Hematopoietic multipotent progenitor cell treated with erythropoietin and hydrocortisone succinate and interleukin-3 and kit ligand, for 8 days (in vitro differentiated cells): Measurements from ENCODE around the gene SLC4A11.
"Not testable (repeated sequence)": the region's sequence is repeated elsewhere in the genome, so short reads cannot be mapped to it uniquely, and the experiment has no call there.

Experiments
- DNase-seq: peaks from one replicate; pipeline ENCODE4 v3.0.0-alpha.2; 2015

SLC4A11 gene

DNA sequence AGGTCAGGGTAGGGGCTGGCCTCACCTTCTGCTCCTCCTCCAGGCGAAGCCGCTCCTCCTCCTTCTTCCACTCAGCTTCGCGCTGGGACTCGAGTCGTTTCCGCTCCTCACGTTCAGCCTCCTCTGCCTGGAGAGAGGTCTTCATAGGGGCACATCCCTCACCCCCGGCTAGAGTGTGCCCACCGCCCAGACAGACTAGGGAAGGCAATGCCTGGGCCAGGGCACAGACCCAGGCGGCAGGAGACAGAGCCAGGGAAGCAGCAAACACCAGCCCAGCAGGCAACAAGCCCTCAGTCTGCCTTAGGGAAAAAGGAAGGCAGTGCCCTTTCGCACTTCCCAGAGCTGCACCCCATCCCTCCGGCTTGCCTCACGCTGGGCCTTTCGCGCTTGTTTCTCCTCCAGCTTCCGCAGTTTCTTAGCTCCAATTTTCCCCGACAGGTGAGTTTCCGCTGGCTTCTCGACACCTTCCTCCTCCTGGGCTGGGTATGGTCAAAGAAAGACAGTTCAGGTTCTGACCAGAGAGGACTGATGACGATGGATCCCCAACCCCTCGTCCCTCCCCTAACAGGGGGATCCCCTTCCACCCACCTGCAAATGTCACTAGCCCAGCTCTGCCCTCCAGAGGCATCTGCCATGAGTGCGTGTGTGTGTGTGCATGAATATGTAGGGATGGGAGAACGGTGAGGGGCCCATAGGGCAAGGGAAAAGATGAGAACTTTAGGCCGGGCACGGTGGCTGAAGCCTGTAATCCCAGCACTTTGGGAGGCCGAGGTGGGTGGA lies 38.8 kb downstream of the SLC4A11 start:
- DNase-seq, result no peak

DNA sequence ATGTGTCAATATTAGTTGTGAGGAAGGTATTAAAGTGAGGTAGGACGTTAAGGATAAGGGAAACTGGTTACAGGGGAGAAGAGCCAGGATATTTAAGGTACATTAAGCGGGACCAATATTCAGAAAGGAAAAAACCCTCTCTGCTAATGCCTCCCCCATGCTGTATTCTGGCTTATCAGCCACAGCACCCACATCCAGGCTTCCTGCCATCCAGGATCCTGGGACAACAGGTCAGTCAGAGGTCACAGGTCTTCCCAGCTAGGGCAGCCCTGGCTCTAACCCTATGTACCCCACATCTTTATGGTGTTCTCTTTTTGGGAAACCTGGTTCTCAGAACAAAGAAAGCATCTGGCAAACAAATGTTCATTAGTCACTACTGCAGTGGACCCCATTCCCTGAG lies 39.8 kb downstream of the SLC4A11 start:
- no peak for DNase-seq

DNA sequence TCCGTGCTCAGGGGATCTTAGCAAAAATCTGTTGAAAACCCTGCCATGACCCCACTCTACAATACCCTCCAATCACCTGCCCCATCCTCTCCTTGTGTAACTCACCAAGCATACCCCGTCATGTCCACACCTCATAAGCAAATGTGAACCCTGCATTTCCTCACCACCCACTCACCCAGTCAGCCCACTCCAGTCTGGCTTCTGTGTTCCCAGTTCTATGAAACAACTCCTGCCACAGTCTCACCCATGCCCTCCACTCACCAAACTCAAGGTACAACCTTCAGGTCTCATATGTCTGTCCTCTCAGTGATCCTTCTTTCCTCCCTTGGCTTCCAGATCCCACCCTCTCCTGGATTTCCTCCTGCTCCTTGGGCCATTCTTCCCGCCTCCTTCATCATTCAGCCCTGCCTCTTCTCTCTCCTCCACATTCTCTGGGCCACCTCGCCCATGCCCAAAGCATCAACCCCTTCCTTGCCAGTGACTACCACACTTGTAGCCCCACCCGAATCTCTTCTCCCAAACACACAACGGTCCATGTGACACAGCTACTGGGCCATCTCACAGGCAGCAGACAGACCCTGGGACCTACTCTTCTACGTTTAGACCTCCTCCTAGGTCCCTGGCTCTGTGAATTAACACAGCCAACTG lies 43.3 kb downstream of the SLC4A11 start:
- no peak for DNase-seq

DNA sequence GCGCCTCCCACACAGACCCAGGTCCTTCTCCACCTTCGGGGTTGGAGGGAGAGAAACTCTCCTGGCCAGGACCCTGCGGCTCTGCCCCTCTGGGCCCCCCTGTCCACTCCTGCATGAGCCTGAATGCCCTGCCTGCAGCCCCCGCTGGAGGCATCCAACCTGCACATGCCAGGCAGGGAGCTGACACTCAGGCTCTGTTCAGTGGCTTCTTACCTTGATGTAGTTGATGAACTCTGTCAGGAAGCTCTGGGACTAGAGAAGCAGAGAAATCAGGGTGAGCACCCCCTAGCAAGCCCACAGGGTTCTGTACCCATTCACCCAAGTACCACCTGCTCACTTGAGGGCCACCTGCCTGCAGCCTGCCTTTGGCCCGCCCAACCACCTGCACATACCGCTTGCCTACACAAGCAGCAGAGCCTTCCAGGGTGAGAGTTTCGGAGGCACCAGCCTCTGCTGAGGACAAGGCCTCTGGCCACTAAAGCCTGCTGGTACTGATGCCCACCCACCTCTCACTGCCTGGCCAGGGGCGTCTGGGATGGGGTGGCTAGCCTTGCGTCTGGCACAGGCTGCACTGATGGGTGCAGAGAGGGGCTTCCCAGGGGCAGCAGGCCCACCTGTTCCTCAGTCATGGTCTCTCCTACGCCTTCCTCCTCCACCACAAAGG lies 44.2 kb downstream of the SLC4A11 start:
- no peak for DNase-seq

DNA sequence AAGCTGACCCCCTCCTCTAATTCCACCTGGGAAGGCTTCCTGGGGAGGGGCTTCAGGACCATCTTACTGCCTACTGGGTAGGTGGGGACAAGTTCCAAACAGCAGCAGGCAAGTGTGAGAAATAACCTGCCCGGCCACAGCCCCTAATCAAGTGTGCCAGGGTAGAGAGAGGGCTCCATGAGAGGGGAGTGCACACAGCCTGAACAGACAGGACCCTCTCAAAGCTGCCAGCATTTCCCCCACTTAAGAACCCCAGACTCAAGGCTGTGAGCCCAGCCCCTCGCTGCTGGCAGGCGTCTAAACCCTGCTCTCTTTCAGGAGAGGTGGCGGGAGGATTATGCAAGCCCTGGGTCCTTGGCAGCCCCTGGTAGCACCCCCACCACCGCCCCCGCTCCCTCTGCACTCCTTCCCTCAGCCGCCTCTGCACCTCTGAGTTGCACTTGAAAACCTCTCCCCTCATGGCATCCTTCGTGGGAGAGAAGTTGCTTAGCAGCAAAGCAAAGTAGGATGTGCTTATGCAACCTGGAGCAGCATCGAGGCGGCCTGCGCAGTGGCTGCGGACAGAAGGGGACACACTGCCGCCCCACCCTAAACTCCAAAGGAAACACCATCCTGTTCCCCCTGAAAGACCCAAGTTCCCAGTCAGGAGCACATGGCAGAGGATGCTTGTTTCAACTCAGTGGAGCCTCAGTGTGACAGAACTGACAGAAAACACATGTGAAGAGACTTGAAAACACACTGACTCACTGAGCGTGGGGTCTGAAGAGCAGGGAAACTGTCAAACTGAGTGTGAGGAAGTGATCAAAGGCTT lies 45.0 kb downstream of the SLC4A11 start:
- DNase-seq, result no peak

DNA sequence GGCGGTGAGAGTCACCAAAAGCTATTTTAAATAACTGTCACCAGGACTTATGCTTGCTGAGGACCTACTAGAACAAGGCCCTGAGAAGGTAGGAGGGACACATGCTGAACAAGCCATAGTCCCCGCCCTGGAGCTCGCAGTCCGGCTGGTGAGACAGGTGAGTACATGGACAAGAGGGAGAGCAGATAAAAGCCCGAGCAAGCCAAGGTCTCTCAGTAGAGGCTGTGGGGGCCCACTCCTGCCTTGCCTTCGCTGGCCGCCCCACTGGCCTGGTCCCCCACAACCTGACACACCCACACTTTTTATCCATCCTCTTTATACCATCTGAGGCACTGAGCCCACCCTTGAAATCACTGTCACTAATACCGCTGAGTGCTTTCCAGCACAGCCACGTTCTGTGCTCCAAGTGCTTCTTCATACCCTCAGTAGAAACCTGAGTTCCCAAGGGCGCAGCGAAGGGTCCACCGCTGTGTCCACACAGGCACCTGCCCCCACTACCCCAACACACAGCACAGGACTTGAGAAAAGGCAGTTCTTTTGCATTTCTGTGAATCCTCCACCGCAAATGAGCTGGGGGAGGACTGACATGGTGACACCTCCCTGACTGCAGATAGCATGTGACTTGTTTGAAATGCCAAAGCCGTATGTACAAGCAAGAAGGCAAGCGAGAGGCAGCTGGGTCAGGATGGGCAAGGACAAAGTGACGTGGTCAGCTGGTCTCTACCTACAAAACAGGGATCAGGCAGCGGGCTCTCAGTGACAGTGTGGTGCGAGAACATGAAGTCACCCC lies 46.6 kb downstream of the SLC4A11 start:
- no peak for DNase-seq

DNA sequence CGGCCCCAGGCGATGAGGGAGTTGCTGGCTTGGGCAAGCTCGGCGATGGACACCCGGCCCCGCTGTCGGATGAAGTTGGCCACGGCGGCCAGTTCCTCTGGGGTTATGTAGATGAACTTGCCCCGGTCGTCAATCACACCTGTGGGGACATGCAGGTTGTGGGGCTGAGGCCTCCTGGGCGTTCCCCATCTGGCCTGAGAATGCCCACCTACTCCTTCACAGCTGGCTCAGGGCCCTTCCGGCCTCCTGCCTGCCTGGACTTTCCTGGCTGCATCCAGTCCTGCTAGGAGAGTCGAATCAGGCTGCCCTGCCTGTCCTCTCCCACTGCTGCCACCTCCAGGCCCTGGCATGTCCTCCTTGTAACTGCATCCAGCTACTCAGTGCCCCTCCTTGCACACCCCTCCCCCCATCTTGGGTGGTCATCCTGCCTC lies 48.3 kb downstream of the SLC4A11 start:
- no peak for DNase-seq

DNA sequence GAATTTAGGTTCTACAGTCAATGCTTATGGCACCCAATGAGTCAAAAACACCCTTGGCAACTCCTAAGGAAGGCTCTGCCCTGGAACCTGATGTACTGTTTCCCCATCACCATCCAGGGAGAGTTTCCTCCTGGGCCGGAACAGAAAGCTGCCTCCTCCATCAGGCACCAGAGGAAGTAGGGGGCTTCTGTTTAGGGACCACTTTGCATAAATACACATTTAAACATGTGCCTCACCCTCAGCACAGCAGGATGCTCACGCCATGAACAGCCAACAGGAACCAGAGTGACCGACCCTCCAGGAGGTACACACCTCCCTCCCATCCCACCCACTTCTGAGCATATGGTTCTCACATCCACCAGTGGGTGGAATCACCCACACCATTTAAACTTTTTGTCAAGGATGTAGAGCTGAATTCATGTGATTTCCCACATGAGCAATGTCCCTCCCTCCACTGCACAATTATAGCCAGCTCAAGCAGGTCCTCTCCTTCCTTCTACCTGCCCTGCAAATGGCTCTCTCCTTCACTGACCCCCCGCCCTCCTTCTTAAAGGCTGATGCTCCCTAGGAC lies 49.3 kb downstream of the SLC4A11 start:
- no peak for DNase-seq

DNA sequence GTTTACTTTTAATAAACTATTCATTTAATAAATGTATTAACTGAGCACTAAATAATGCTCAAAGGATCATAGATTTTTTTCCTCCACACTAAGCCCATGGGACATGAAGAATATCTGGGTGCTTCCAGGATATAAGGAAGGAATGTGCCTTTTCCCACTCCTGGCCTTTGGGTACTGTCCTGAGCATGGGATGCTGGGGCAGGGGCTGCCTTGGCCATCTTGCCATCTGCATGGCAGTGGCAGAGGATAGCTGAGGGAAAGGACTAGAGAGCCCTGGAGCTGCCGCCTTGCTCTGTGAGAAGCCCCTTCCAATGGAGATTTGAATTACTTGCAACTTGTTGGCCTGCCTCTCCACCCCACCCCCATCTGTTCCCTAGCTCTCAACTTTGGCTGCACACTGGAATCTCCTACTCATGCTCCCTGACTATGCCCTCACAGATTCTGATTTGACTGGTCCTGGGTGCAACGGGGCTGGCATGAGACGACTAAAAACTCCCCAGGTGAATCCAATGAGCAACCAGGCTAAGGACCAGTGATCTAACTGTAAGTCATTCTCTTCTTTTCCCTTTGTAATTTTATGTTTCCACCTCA lies 50.1 kb downstream of the SLC4A11 start:
- no peak for DNase-seq

DNA sequence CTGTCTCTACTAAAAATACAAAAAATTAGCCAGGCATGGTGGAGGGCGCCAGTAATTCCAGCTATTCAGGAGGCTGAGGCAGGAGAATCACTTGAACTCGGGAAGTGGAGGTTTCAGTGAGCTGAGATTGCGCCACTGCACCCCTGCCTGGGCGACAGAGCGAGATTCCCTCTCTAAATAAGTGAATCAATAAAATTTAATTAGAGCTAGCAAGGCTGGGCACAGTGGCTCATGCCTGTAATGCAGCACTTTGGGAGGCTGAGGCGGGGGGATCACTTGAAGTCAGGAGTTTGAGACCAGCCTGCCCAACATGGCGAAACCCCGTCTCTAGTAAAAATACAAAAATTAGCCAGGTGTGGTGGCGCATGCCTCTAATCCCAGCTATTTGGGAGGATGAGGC lies 51.1 kb downstream of the SLC4A11 start:
- not testable (repeated sequence) for DNase-seq

DNA sequence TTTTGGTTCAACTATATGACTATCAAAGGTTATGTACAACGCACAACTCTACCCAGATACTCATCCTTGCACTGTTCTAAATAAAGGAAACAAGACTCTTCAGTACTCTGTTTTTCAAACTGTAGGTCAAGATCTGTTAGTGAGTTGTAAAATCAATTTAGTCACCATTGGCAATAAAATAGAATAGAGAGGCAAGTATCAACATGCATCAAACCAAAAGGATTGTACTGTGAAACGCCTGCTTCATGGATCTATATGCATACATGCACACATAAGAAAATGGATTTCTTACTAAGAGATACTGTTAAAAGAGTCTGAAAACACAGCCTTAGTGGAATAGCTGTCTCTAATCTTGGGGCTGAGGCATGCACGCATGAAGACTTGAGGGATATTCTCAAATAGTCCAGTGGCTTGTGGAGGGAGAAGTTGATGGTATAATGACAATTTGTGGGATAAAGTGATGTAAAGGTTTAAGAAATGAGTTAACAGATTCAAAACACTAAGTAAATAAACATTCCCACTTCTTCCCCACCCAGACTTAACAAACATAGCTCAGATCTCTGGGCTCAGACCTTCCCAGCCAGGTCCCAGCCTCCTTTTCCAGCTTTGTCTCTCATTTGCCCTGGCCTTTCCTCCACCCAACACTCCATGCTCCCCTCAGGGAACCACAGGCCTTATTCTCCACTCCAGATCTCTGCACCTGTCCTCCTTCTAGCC lies 54.9 kb downstream of the SLC4A11 start:
- no peak for DNase-seq

DNA sequence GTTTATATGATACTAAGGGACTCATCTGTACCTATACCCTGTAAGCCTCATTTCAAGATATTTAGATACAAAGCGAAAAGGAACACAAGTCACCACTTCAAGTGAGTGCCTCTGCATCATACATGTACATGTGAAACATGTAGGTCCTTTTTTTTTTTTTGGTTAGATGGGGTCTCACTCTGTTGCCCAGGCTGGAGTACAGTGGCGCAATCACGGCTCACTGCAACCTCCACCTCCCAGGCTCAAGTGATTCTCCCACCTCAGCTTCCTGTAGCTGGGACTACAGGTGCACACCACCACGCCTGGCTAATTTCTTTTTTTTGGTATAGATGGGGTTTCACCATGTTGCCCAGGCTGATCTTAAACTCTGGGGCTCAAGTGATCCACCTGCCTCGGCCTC lies 56.6 kb downstream of the SLC4A11 start:
- not testable (repeated sequence) for DNase-seq

DNA sequence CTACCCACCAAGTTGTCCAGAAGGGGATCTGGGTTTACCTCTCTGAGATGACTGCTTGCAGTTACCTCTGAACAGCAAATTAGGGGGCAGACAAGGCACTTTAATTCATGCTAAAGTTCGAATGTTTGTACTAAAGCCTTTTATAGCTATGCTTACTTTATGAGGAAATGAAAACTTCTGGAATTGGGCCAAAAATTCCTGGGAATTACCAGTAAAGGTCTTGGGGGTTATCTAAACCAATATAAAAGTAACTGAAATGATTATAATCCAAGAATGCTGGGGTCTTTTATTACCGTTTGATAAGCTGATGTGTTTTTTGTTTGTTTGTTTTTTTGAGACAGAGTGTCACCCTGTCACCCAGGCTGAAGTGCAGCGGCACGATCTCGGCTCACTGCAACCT lies 57.7 kb downstream of the SLC4A11 start:
- DNase-seq, result no peak

DNA sequence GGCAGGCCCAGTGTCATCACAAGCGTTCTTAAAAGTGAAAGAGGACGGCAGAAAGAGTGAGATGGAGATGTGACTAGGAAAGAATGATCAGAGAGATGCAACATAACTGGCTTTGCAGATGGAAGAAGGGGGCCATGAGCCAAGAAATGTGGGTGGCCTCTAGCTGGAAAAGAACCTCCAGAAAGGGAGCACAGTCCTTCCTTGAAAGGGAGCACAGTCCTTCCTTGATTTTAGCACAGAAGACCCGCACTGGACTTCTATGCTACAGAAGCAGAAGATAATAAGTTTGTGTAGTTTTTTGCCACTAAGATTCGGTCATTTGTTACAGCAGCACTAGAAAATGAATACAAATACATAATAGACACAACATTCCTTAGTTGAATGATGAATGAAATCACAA lies 58.7 kb downstream of the SLC4A11 start:
- no peak for DNase-seq

DNA sequence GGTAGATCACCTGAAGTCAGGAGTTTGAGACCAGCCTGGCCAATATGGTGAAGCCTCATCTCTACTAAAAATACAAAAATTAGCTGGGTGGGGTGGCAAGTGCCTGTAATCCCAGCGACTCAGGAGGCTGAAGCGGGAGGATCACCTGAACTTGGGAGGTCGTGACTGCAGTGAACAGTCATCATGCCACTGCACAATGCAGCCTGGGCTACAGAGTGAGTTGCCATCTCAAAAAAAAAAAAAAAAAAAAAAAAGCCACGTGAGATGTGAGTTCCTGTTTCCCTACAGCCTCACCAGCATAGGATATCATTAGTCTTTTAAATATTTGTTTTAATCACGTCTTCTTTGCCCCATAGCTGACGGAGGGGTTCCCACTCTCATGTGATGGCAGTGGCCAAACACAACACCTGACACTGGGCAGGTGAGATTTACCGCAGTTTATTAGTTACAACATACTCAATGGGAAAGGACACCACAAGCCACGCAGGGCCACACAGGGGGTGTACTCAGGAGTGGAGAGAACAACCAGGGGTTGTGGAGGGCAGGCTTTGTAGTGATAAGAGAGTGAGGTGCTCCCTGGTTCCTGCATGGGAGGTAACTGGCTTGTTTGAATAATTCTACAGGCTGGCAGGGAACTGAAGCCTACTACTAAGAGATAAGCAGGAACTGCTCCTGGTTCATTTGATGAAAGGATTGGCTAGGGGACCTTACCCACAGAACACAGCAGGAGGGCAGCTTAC lies 61.1 kb downstream of the SLC4A11 start:
- DNase-seq, result peak; percentile 79
